Loucy (cell line): ENCODE data around the gene KNCN.

Experiments used
- H2AFZ ChIP-seq: fragments of 200-600 bp; sonication (generic); 2 replicates; pipeline ENCODE4 v1.6.0; 2016; ENCODE audit warnings: antibody characterized with exemption, mild to moderate bottlenecking, low read length, moderate library complexity
- H3F3A ChIP-seq: fragments of 200-600 bp; 2 replicates; pipeline ENCODE4 v1.6.0; 2016; ENCODE audit warnings: antibody characterized with exemption, low read depth, mild to moderate bottlenecking
- H3K27me3 ChIP-seq: fragments of 200-600 bp; sonication (generic); 2 replicates; pipeline ENCODE4 v1.6.1; 2014; ENCODE audit warnings: low read length, mild to moderate bottlenecking; ENCODE audit not compliant: insufficient read depth, poor library complexity, severe bottlenecking
- H3K36me3 ChIP-seq: fragments of 200-600 bp; sonication (generic); 2 replicates; pipeline ENCODE4 v1.6.1; 2016; ENCODE audit warnings: low read length; ENCODE audit not compliant: insufficient read depth
- H3K4me1 ChIP-seq: fragments of 200-600 bp; sonication (generic); 2 replicates; pipeline ENCODE4 v1.5.1; 2014; ENCODE audit warnings: low read length, mild to moderate bottlenecking; ENCODE audit not compliant: insufficient read depth, poor library complexity, severe bottlenecking
- H3K4me2 ChIP-seq: fragments of 200-600 bp; sonication (generic); 2 replicates; pipeline ENCODE4 v1.6.0; 2014; ENCODE audit warnings: antibody characterized with exemption, low read length, low read depth, mild to moderate bottlenecking; ENCODE audit not compliant: poor library complexity, severe bottlenecking
- H3K4me3 ChIP-seq: fragments of 200-600 bp; sonication (generic); 2 replicates; pipeline ENCODE4 v1.5.1; 2014; ENCODE audit warnings: low read length, mild to moderate bottlenecking, mixed read lengths; ENCODE audit not compliant: poor library complexity, severe bottlenecking
- H3K79me2 ChIP-seq: fragments of 200-600 bp; sonication (generic); 2 replicates; pipeline ENCODE4 v1.6.1; 2014; ENCODE audit warnings: low read length; ENCODE audit not compliant: insufficient read depth
- H3K9ac ChIP-seq: fragments of 200-600 bp; sonication (generic); 2 replicates; pipeline ENCODE4 v1.6.0; 2014; ENCODE audit warnings: mild to moderate bottlenecking, low read depth, low read length, moderate library complexity; ENCODE audit not compliant: poor library complexity, severe bottlenecking
- H3K9me2 ChIP-seq: fragments of 200-600 bp; sonication (generic); replicated peaks from 2 replicates; pipeline ENCODE4 v1.6.1; 2016; ENCODE audit warnings: low read depth, low read length, mixed read lengths
- H3K9me3 ChIP-seq: fragments of 200-600 bp; sonication (generic); 2 replicates; pipeline ENCODE4 v1.6.1; 2014; ENCODE audit warnings: mild to moderate bottlenecking, antibody characterized with exemption, low read length, low read depth; ENCODE audit not compliant: insufficient read depth
- H4K20me1 ChIP-seq: fragments of 200-600 bp; sonication (generic); 2 replicates; pipeline ENCODE4 v1.6.0; 2014; ENCODE audit warnings: antibody characterized with exemption, low read length, mild to moderate bottlenecking; ENCODE audit not compliant: insufficient read depth, poor library complexity, severe bottlenecking
- EZH2phosphoT487 ChIP-seq: fragments of 200-600 bp; IDR thresholded peaks from 2 replicates; pipeline ENCODE4 v1.6.1; 2018; ENCODE audit warnings: antibody characterized with exemption, mild to moderate bottlenecking, moderate library complexity, borderline replicate concordance
- TF ChIP-seq, protein P1 (sequence below): fragments of 200-600 bp; sonication (generic); conservative IDR thresholded peaks from 2 replicates; pipeline ENCODE4 v1.5.1; 2014; ENCODE audit warnings: mild to moderate bottlenecking, antibody characterized with exemption, low read length

The KNCN gene

DNA sequence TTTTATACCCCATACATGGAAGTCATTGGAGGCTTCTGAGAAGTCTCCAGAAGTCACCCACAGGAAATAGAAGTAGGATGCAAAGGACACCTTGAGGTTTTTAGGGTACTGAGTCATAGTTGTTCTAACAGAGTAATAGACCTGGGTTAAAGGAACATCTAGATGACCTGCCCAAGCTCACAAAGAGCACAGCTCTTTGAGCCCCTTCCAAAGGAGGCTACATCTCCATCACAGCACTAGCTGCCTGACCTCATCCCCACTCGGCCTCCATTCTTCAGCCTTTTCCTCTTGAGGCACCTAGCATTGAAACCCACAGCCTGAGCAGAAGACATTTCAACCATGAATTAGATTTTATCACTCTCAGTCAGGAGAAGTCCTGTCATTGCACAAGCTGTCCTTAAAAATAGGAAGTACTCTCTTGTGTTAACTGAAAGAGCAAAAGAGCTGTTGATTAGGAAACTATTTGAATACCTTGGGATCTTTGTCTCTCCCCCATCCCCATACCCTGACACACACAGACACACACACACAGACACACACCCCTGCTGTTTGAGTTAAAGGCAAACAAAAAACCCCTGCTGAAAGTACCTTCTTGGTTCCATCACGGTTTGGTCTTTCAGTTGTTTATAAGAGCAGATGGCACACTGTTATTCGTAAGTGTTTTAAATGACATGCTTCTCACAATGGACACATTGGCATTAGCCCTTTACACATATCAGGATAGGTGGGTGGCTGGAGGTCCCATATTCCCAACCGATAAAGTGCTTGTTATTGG, 30.4 kb upstream of the KNCN start:
- Histone ChIP-seq H3F3A (no peaks in the 10 kb centered on the region), H3K4me3 (no peak overlapping the region), H3K27me3 (no peaks in the 10 kb centered on the region), H3K79me2 (no peaks in the 10 kb centered on the region), H4K20me1 (no peaks in the 10 kb centered on the region), H2AFZ (no peak overlapping the region), H3K4me2 (no peak overlapping the region), H3K9me3 (no peaks in the 10 kb centered on the region), H3K9ac (no peak overlapping the region), H3K9me2 (no peaks in the 10 kb centered on the region), H3K36me3 (peaks cover 31% of the 10 kb centered on the region; the same call in 1 of the 2 replicates), H3K4me1 (peaks cover 8% of the 10 kb centered on the region)
- TF ChIP-seq EZH2phosphoT487, result no peak
- TF ChIP-seq, protein P1, sequence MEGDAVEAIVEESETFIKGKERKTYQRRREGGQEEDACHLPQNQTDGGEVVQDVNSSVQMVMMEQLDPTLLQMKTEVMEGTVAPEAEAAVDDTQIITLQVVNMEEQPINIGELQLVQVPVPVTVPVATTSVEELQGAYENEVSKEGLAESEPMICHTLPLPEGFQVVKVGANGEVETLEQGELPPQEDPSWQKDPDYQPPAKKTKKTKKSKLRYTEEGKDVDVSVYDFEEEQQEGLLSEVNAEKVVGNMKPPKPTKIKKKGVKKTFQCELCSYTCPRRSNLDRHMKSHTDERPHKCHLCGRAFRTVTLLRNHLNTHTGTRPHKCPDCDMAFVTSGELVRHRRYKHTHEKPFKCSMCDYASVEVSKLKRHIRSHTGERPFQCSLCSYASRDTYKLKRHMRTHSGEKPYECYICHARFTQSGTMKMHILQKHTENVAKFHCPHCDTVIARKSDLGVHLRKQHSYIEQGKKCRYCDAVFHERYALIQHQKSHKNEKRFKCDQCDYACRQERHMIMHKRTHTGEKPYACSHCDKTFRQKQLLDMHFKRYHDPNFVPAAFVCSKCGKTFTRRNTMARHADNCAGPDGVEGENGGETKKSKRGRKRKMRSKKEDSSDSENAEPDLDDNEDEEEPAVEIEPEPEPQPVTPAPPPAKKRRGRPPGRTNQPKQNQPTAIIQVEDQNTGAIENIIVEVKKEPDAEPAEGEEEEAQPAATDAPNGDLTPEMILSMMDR, result no peak

DNA sequence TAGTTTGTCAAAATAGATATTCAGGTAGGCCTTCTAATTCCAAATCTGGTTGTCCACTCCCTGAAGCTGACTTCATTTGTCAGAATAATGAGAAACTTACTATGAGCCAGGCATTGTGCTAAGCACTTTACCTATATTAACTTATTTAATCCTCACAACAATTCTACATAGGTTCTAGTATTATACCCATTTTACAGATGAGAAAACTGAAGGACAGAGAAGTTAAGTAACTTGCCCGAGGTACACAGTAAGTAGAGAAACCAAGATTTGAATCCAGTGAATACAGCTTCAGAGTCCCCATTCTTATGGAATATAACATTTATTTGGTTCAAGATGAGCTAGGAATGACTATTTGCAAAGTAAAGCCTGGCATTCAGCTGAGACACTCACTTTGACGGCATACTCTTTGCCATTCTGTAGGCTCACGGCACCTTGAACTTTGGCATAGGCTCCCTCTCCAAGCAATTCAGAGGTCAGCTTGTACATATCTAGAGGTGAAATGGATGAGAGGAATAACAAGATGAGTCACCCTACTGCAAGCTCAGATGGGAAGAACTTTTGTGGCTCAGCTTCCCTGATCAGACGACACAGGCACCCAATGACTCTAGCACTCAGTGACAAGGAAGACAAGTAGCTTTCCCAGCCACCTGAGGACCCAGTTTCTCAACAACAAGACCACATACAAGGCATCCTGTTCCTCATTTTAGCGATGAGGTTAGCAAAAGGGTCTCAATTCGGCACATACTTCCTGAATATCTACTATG, 28.9 kb upstream of the KNCN start:
- no peaks in the 10 kb centered on the region for H3F3A ChIP-seq
- H3K9ac ChIP-seq, result no peak overlapping the region
- H3K79me2 ChIP-seq, result no peaks in the 10 kb centered on the region
- no peak for TF ChIP-seq EZH2phosphoT487
- TF ChIP-seq, protein P1, result no peak
- no peaks in the 10 kb centered on the region for H3K27me3 ChIP-seq
- no peaks in the 10 kb centered on the region for H3K9me3 ChIP-seq
- no peak overlapping the region for H3K4me3 ChIP-seq
- H3K9me2 ChIP-seq, result no peaks in the 10 kb centered on the region
- no peak overlapping the region for H2AFZ ChIP-seq
- no peaks in the 10 kb centered on the region for H4K20me1 ChIP-seq
- H3K4me1 ChIP-seq, result peaks cover 8% of the 10 kb centered on the region
- peaks cover 38% of the 10 kb centered on the region; the same call in 1 of the 2 replicates for H3K36me3 ChIP-seq
- no peak overlapping the region for H3K4me2 ChIP-seq

DNA sequence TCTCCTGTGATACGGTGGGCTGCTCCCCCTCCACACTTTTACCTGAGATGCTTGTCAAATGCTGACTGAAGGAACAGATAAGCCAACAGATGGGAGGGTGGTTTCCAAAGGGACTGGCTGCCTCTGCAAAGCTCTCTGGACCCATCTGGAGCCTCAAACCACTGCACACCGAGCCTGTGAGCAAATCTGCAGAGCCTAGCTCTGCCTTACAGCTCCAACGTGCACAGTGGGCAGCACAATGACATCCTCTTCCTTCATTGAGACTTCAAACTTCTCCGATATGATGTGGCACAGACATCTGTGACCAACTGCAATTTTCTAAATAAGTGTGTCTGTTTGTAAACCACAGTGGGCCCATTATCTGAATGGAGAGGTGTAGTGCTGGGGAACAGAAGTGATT, 26.2 kb upstream of the KNCN start:
- H3K36me3 ChIP-seq, result peaks cover 42% of the 10 kb centered on the region; the same call in 1 of the 2 replicates

More for the DNA sequence above, 26.2 kb upstream of the KNCN start:
- no peaks in the 10 kb centered on the region for H3K9me2 ChIP-seq
- H2AFZ ChIP-seq, result no peak overlapping the region
- H3K79me2 ChIP-seq, result no peaks in the 10 kb centered on the region
- no peaks in the 10 kb centered on the region for H3K9me3 ChIP-seq
- no peaks in the 10 kb centered on the region for H4K20me1 ChIP-seq
- H3K9ac ChIP-seq, result no peak overlapping the region
- no peaks in the 10 kb centered on the region for H3F3A ChIP-seq
- no peak overlapping the region for H3K4me3 ChIP-seq
- no peak overlapping the region for H3K4me2 ChIP-seq
- peaks cover 8% of the 10 kb centered on the region for H3K4me1 ChIP-seq
- H3K27me3 ChIP-seq, result no peaks in the 10 kb centered on the region
- no peak for TF ChIP-seq EZH2phosphoT487
- TF ChIP-seq, protein P1, result no peak
